GM06990 (cell line): ENCODE data around the gene PSMD13.

Experiments used
- DNase-seq: peaks from one replicate; pipeline ENCODE4 v3.0.0-alpha.2; 2011; ENCODE audit not compliant: insufficient read length; ENCODE audit errors: extremely low read depth
- H3K27me3 ChIP-seq: replicated peaks from 2 replicates; pipeline ENCODE4 v1.6.0; 2011; ENCODE audit warnings: low read length; ENCODE audit not compliant: control insufficient read depth, insufficient read depth
- H3K36me3 ChIP-seq: 2 replicates; pipeline ENCODE4 v1.5.1; 2011; ENCODE audit warnings: low read length; ENCODE audit not compliant: control insufficient read depth, insufficient read depth
- H3K4me3 ChIP-seq: replicated peaks from 2 replicates; pipeline ENCODE4 v1.5.1; 2011; ENCODE audit warnings: low read depth, mild to moderate bottlenecking, control low read depth, low read length
- CTCF ChIP-seq: IDR thresholded peaks from 2 replicates; pipeline ENCODE4 v1.5.1; 2011; ENCODE audit warnings: low read length, control low read depth, mild to moderate bottlenecking, inconsistent platforms; ENCODE audit not compliant: insufficient read depth, poor library complexity, severe bottlenecking

Gene PSMD13

GRCh38 chr11:271319-271715 lies 34.5 kb downstream of the PSMD13 start:
- Histone ChIP-seq H3K4me3 (no peak overlapping the region), H3K27me3 (no peaks in the 10 kb centered on the region), H3K36me3 (no peaks in the 10 kb centered on the region)
- DNase-seq, result no peak
- TF ChIP-seq CTCF, result no peak

GRCh38 chr11:272195-272930 lies 35.6 kb downstream of the PSMD13 start:
- Histone ChIP-seq H3K4me3 (no peak overlapping the region), H3K27me3 (no peaks in the 10 kb centered on the region), H3K36me3 (no peaks in the 10 kb centered on the region)
- no peak for TF ChIP-seq CTCF
- DNase-seq, result no peak

DNA sequence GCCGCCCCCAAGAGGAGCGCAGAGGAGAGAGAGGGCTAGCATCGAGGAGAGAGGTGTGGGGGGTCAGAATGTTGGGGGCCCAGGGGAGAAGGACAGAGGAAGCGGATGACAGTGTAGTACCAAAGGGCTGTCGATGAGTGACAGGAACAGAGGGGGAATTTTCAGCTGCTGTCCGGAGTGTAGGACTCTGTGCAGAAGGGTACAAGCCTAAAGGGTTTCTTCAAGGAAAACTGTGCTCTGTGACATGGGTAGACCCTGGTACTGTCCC lies 36.1 kb downstream of the PSMD13 start:
- DNase-seq, result no peak
- no peak overlapping the region for H3K4me3 ChIP-seq
- H3K36me3 ChIP-seq, result no peaks in the 10 kb centered on the region
- TF ChIP-seq CTCF, result no peak
- no peaks in the 10 kb centered on the region for H3K27me3 ChIP-seq

DNA sequence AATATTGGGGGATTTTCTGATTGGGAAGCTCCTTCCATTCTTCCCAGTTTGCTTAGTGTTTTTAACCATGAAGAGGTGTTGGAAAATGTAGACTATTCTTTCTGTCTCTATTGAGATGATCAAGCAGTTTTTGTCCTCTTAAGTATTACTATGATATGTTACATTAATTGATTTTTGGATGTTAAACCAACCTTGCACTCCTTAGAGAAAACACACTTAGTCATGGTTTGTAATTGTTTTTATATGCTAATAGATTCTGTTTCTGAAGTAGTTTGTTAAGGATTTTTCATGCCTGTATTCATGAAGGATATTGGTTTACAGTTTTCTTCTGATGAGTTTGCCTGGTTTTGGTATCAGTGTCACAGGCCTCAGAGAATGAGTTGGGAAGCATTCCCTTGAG lies 39.4 kb downstream of the PSMD13 start:
- H3K4me3 ChIP-seq, result no peak overlapping the region
- TF ChIP-seq CTCF, result no peak
- no peaks in the 10 kb centered on the region for H3K36me3 ChIP-seq
- DNase-seq, result no peak
- H3K27me3 ChIP-seq, result no peaks in the 10 kb centered on the region; the same call in 1 of the 2 replicates

DNA sequence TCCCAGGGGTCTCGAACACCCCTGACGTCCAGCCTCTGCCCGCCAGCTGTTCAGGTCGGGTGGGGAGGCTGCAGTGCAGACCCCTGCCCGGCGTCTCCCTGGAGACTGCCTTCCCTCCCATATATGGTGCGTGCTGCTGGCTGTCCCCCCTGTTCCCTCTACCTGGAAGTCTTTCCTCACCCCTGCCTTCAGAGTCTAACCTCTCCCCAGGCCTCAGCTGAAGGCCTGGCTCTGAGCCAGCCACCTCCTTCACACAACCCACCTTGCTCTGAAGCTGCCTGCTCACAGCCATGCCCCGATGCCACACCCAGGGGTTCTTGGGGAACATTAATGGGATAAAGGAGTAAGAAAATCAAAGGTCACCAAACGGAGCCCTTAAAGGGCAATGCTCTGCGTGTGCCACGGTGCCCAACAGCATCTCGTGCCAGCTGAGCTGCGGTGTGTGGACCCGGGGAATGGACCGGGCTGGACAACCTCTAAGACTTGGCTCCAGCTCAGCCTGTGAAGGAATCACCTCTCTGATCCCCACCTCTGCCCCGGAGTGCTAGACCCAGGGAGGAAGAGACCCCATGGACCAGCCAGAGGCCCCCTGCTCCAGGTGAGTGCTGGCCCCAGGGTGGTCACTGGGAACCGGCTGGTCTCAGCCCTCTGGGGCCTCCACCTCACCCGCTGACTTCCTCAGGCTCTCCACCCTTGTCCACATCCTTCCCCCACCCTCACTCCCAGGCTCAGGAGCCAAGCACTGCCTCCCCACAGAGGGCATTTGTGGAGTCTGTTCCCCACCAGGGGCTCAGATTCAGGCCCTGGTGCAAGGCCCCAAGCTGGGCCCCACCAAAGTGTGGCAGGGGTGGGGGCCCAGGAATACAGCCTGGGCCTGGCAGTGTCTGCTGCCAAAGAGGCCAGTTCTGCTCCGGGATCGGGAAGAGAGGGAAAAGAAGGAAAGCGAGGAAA lies 41.5 kb downstream of the PSMD13 start, which contains the start of gene NLRP6:
Gene NLRP6 (plus strand): TSS at position 407 of the 951 bp plus-strand sequence. CDS start 163 bp downstream, at position 570.
- Histone ChIP-seq H3K4me3 (no peak within 1 kb of the TSS), H3K27me3 (peaks cover 2% of the 10 kb centered on the region; the same call in 1 of the 2 replicates), H3K36me3 (no peaks in the 10 kb centered on the region)
- no peak for TF ChIP-seq CTCF
- no peak for DNase-seq
